Epithelial cell of proximal tubule (primary cell): ENCODE results near the gene ARMC3. TPM values are rescaled to one million over a fixed set of nuclear protein-coding genes. Genes with fewer than 3 reads are reported as not detected.

Experiments used
- DNase-seq: peaks from one replicate; pipeline ENCODE4 v3.0.0-alpha.2; 2011; ENCODE audit warnings: low read depth
- H3K4me3 ChIP-seq: 2 replicates; pipeline ENCODE4 v1.5.1; 2011; ENCODE audit warnings: low read depth, mild to moderate bottlenecking, low read length
- CTCF ChIP-seq: conservative IDR thresholded peaks from 2 replicates; pipeline ENCODE4 v1.5.1; 2012; ENCODE audit warnings: low read depth, mild to moderate bottlenecking, low read length
- total RNA-seq: library from RNA; depleted of rRNA; stranded (reverse); fragments of >200 nt; gene quantifications from 2 replicates; pipeline ENCODE4 v1.2.3, GENCODE V29; 2015

Gene ARMC3
- total RNA-seq, 1 donor from 2014 or later: 0.23 TPM

GRCh38 chr10:22977751-22978150 lies 49.9 kb downstream of the ARMC3 start:
- TF ChIP-seq CTCF: peak; percentile 22
- H3K4me3 ChIP-seq: no peak overlapping the region
- DNase-seq: no peak

- no peak for TF ChIP-seq CTCF
- DNase-seq: no peak
- no peak overlapping the region for H3K4me3 ChIP-seq
Measured at GRCh38 chr10:22978287-22978686, 50.4 kb downstream of the ARMC3 start.

- H3K4me3 ChIP-seq: no peak overlapping the region
- no peak for TF ChIP-seq CTCF
- DNase-seq: no peak
Measured at GRCh38 chr10:22978918-22979317, 51.1 kb downstream of the ARMC3 start.

GRCh38 chr10:22980822-22981221 lies 53.0 kb downstream of the ARMC3 start:
- H3K4me3 ChIP-seq: no peak overlapping the region
- TF ChIP-seq CTCF: no peak
- DNase-seq: no peak

GRCh38 chr10:22984066-22984465 lies 56.2 kb downstream of the ARMC3 start:
- no peak for DNase-seq
- H3K4me3 ChIP-seq: no peak overlapping the region
- no peak for TF ChIP-seq CTCF

- H3K4me3 ChIP-seq: no peak overlapping the region
- no peak for DNase-seq
- TF ChIP-seq CTCF: peak; percentile 55
Measured at GRCh38 chr10:22986771-22987542, 59.1 kb downstream of the ARMC3 start.
